Fibroblast of lung (primary cell): Measurements from ENCODE around the gene SPSB1. TPM values are rescaled to one million over a fixed set of nuclear protein-coding genes. Genes with fewer than 3 reads are reported as not detected.

Source experiments
- DNase-seq, 2 donors: peaks; one replicate each; pipeline versions ENCODE4 v3.0.0 to v3.0.0-alpha.2; 2010; ENCODE audit warnings: low read depth in 2 of 2
- H2AFZ ChIP-seq: 2 replicates; pipeline ENCODE4 v1.5.1; 2012; ENCODE audit warnings: low read length, control low read depth, inconsistent platforms
- H3K27ac ChIP-seq: 2 replicates; pipeline ENCODE4 v1.5.1; 2011; ENCODE audit warnings: low read length, control low read depth; ENCODE audit not compliant: insufficient read depth
- H3K27me3 ChIP-seq: 2 replicates; pipeline ENCODE4 v1.5.1; 2011; ENCODE audit warnings: mild to moderate bottlenecking, low read length; ENCODE audit not compliant: control insufficient read depth, insufficient read depth
- H3K36me3 ChIP-seq: 2 replicates; pipeline ENCODE4 v1.5.1; 2011; ENCODE audit warnings: low read length; ENCODE audit not compliant: control insufficient read depth, insufficient read depth
- H3K4me1 ChIP-seq: 2 replicates; pipeline ENCODE4 v1.5.1; 2011; ENCODE audit warnings: low read length; ENCODE audit not compliant: control insufficient read depth, insufficient read depth; ENCODE audit errors: extremely low read depth
- H3K4me2 ChIP-seq: 2 replicates; pipeline ENCODE4 v1.5.1; 2011; ENCODE audit warnings: low read length, control low read depth; ENCODE audit not compliant: insufficient read depth; ENCODE audit errors: extremely low read depth
- H3K4me3 ChIP-seq, 4 experiments: fragments of 200-600 bp in 1 of 4; sonication (generic) in 1 of 4; replicated peaks in 1 of 4; 2 replicates each; pipeline ENCODE4 v1.5.1; 2011 to 2016; ENCODE audit warnings: low read length in 4 of 4, low read depth in 3 of 4, mild to moderate bottlenecking in 3 of 4, control low read depth in 2 of 4, inconsistent platforms in 1 of 4, mixed read lengths in 1 of 4; ENCODE audit not compliant: insufficient read depth in 1 of 4; ENCODE audit errors: control extremely low read depth in 1 of 4
- H3K79me2 ChIP-seq: 2 replicates; pipeline ENCODE4 v1.5.1; 2012; ENCODE audit warnings: mild to moderate bottlenecking, low read length, inconsistent platforms; ENCODE audit not compliant: control insufficient read depth, insufficient read depth
- H3K9ac ChIP-seq: 2 replicates; pipeline ENCODE4 v1.5.1; 2011; ENCODE audit warnings: mild to moderate bottlenecking, low read length, control low read depth; ENCODE audit not compliant: insufficient read depth
- H3K9me3 ChIP-seq: 2 replicates; pipeline ENCODE4 v1.5.1; 2012; ENCODE audit warnings: low read depth, low read length; ENCODE audit not compliant: control insufficient read depth, insufficient read depth
- H4K20me1 ChIP-seq: 2 replicates; pipeline ENCODE4 v1.5.1; 2011; ENCODE audit warnings: low read length; ENCODE audit not compliant: control insufficient read depth, insufficient read depth; ENCODE audit errors: extremely low read depth
- EZH2 ChIP-seq: IDR thresholded peaks from 2 replicates; pipeline ENCODE4 v1.5.1; 2012; ENCODE audit warnings: low read length, control low read depth, mild to moderate bottlenecking; ENCODE audit errors: missing control alignments
- polyA plus RNA-seq, 2 donors: library from polyadenylated mRNA; depleted of rRNA in 1 of 2; stranded (reverse) in 1 of 2; unstranded in 1 of 2; fragments of >200 nt; gene quantifications; 2 replicates each; pipeline ENCODE4 v1.2.1, GENCODE V29; 2011 to 2012; ENCODE audit warnings: missing spikeins in 1 of 2
- total RNA-seq: library from RNA; depleted of rRNA; stranded (reverse); fragments of >200 nt; gene quantifications from 2 replicates; pipeline ENCODE4 v1.2.1, GENCODE V29; 2014
- TF ChIP-seq, protein P1 (sequence below), 2 donors: IDR thresholded peaks in 1 of 2; conservative IDR thresholded peaks in 1 of 2; 1 replicate in 1 of 2; 2 replicates in 1 of 2; pipeline ENCODE4 v1.5.1; 2011 to 2012; ENCODE audit warnings: low read length in 2 of 2, control low read depth in 1 of 2, inconsistent platforms in 1 of 2, low read depth in 1 of 2, mild to moderate bottlenecking in 1 of 2

The SPSB1 gene
- total and polyA plus RNA-seq, 2 donors (not counting 1 experiment from before 2014, with no cell fraction given) = 14.3 to 20.6 TPM

DNA sequence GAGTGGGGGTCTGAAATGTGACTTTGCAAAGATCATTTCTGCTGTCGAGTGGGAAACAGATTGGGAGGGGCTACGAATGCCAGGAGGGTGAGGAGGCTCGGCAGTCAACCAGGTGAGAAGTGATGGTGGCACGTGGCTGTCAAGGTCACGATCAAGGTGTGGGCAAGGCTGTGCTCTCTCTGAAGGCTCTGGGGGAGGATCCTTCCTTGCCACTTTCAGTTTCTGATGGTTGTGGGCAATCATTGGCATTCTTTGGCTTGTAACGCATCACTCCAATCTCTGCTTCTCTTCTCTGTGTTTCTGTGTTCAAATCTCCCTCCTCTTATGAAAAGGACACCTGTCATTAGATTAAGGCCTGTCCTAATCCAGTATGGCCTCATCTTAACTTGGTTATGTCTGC lies 6.1 kb upstream of the SPSB1 start:
- H2AFZ ChIP-seq = no peak overlapping the region
- no peaks in the 10 kb centered on the region for H4K20me1 ChIP-seq
- H3K27me3 ChIP-seq = no peaks in the 10 kb centered on the region
- H3K4me1 ChIP-seq = peaks cover 15% of the 10 kb centered on the region
- no peaks in the 10 kb centered on the region for H3K79me2 ChIP-seq
- no peaks in the 10 kb centered on the region for H3K9me3 ChIP-seq
- TF ChIP-seq, protein P1, sequence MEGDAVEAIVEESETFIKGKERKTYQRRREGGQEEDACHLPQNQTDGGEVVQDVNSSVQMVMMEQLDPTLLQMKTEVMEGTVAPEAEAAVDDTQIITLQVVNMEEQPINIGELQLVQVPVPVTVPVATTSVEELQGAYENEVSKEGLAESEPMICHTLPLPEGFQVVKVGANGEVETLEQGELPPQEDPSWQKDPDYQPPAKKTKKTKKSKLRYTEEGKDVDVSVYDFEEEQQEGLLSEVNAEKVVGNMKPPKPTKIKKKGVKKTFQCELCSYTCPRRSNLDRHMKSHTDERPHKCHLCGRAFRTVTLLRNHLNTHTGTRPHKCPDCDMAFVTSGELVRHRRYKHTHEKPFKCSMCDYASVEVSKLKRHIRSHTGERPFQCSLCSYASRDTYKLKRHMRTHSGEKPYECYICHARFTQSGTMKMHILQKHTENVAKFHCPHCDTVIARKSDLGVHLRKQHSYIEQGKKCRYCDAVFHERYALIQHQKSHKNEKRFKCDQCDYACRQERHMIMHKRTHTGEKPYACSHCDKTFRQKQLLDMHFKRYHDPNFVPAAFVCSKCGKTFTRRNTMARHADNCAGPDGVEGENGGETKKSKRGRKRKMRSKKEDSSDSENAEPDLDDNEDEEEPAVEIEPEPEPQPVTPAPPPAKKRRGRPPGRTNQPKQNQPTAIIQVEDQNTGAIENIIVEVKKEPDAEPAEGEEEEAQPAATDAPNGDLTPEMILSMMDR (conservative IDR thresholded peaks at IDR 0.05 in 1 of 2, IDR thresholded peaks at IDR 0.05 in 1 of 2; ENCODE audit: low read depth in 1 of 2, low read length in 2 of 2) = no peak
- TF ChIP-seq EZH2 = no peak
- H3K9ac ChIP-seq = no peak overlapping the region
- no peak overlapping the region for H3K27ac ChIP-seq
- H3K36me3 ChIP-seq = no peaks in the 10 kb centered on the region
- H3K4me3 ChIP-seq = no peak overlapping the region
- H3K4me2 ChIP-seq = no peak overlapping the region
- DNase-seq = no peak

GRCh38 chr1:9289090-9289534 lies 3.6 kb upstream of the SPSB1 start:
- no peaks in the 10 kb centered on the region for H3K27me3 ChIP-seq
- TF ChIP-seq, protein P1 (conservative IDR thresholded peaks at IDR 0.05 in 1 of 2, IDR thresholded peaks at IDR 0.05 in 1 of 2; ENCODE audit: low read depth in 1 of 2, low read length in 2 of 2) = peak; percentile 97
- no peak for TF ChIP-seq EZH2
- H4K20me1 ChIP-seq = no peaks in the 10 kb centered on the region
- no peak overlapping the region for H2AFZ ChIP-seq
- no peak overlapping the region for H3K9ac ChIP-seq
- no peak overlapping the region for H3K27ac ChIP-seq
- no peak overlapping the region for H3K4me2 ChIP-seq
- peaks cover 7% of the 10 kb centered on the region for H3K79me2 ChIP-seq
- H3K9me3 ChIP-seq = no peaks in the 10 kb centered on the region
- H3K4me3 ChIP-seq = no peak overlapping the region
- H3K4me1 ChIP-seq = peaks cover 13% of the 10 kb centered on the region
- peak; percentile 54 to 79 for DNase-seq
- H3K36me3 ChIP-seq = no peaks in the 10 kb centered on the region

- peak overlapping the region; percentile 48 for H3K4me2 ChIP-seq
- peak; percentile 86 to 94 for DNase-seq
- H3K36me3 ChIP-seq = no peaks in the 10 kb centered on the region
- no peaks in the 10 kb centered on the region for H4K20me1 ChIP-seq
- peak overlapping the region; percentile 84 for H3K27ac ChIP-seq
- no peak overlapping the region for H3K9ac ChIP-seq
- no peaks in the 10 kb centered on the region for H3K27me3 ChIP-seq
- no peaks in the 10 kb centered on the region for H3K9me3 ChIP-seq
- H3K4me1 ChIP-seq = peaks cover 16% of the 10 kb centered on the region
- H3K79me2 ChIP-seq = peaks cover 15% of the 10 kb centered on the region
- H3K4me3 ChIP-seq = no peak overlapping the region
- TF ChIP-seq, protein P1 (conservative IDR thresholded peaks at IDR 0.05 in 1 of 2, IDR thresholded peaks at IDR 0.05 in 1 of 2; ENCODE audit: low read depth in 1 of 2, low read length in 2 of 2) = no peak
- H2AFZ ChIP-seq = no peak overlapping the region
Observed at GRCh38 chr1:9289711-9290485, 2.8 kb upstream of the SPSB1 start.
